Measurements from ENCODE around the gene TAF6.
"Not testable (repeated sequence)": the region's sequence is repeated elsewhere in the genome, so short reads cannot be mapped to it uniquely, and the experiment has no call there.

TAF6 gene

DNA sequence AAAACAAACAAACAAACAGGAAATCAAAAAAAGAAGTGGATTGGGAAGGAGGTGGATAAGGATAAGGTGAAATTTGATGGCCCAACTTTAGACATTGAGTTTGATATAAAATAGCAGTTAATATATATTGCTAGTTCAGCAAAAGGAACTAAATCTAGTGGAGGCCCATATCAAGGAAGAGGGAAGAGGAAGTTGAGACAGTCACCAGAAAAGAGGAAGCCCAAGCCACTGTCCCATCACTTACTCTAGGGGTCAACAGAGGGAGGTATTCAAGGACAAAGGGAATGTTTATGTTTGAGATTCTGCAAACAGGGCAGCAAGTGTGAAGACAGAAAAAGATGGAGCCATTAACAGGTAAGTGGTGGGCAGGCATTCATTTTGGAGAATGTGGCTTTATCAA, 33.2 kb upstream of the TAF6 start:
- DNase-seq, result peak; percentile 78

DNA sequence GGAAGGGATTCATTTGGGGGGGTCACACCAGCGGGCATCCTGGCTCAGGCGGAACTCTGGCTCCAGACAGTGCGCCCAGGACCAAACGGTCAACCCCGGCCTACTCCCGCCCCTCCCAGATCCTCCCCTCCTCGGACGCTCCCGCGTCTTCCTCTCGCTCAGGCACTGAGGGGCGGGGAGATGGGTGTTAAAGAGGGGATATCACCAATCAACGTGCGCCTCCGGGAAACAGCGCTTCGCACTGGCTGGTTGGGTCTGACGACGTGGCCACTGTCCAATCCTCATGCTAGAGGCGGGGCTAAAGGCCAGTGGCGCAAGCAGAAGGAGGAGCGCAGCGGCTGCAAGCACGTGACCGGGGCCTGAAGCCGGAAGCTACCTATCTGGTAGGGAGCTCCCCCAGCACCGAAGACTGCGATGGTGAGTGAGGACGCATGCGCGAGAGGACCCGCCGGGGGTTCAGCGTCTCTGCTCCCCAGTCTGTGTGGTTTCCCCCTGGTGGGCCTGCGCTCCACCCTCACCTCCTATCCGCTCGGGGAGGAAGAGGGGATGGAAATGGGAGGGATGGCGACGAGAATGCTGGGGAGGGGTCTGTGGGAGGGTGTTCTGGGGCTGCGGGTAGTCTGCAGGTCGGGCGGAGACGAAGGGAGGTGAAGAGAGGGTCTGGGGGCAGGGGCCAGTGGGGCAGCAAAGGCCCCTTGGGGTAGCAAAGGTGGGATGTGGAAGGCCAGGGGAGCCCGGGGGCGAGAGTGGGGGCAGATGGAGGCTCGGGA, 29.6 kb upstream of the TAF6 start, which contains the start of gene LAMTOR4:
Gene LAMTOR4, plus strand, starts transcription at position 360 of the 770 bp plus-strand sequence. Its CDS starts 55 bp downstream, at position 415.
- DNase-seq, result peak; percentile 99

DNA sequence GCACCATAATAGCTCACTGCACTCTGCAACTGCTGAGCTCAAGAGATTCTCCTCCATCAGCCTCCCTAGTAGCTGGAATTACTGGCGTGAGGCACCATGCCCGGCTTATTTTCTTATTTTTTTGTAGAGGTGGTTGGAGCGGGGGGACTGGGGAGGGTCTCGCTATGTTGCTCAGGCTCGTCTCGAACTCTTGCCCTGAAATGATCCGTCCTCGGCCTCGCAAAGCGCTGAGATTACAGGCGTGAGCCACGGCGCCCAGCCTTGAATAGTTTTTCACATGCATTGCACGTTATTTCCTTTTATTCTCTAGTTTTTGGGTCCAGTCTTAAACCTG, 29.0 kb upstream of the TAF6 start:
- no peak for DNase-seq

DNA sequence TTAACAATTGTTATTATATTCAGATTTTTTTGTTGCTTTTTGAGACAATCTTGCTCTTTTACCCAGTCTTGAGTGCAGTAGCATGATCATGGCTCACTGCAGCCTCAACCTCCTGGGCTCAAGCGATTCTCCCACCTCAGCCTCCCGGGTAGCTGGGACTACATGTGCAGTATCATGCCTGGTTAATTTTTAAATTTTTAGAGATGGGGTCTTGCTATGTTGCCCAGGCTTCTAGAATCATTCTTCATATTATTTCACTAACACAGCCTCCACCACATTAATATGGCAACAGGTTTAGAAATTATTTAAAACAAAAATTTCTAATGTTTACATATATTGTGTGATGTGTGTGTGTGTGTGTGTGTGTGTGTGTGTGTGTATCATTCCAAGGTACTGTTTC, 28.1 kb upstream of the TAF6 start:
- DNase-seq, result no peak

DNA sequence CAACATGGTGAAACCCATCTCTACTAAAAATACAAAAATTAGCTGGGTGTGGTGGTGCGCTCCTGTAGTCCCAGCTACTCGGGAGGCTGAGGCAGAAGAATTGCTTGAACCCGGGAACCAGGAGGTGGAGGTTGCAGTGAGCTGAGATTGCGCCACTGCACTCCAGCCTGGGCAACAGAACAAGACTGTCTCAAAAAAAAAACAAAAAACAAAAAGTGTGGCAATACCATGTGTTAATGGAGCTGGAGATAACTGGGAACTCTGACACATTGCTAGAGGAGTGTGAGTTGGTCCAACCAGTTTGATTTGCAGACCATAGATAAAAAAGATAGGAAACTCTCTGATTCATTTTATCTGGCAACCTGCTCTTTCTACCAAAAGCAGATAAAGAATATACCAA, 27.2 kb upstream of the TAF6 start:
- DNase-seq, result peak; percentile 31

DNA sequence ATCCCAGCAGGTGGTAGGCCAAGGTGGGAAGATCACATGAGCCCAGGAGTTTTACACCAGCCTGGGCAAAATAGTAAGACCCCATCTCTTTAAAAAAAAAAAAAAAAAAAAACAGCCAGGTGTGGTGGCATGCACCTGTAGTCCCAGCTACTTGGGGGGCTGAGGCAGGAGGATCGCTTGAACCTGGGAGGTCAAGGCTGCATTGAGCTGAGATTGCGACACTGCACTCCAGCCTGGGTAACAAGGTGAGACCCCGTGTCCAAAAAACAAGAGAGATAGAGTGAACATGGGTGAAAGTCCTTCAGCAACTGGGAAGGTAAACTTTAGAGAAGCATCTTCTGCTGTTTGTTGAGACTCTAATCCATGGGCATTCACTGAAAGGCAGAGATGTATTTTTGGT, 23.3 kb upstream of the TAF6 start:
- no peak for DNase-seq

DNA sequence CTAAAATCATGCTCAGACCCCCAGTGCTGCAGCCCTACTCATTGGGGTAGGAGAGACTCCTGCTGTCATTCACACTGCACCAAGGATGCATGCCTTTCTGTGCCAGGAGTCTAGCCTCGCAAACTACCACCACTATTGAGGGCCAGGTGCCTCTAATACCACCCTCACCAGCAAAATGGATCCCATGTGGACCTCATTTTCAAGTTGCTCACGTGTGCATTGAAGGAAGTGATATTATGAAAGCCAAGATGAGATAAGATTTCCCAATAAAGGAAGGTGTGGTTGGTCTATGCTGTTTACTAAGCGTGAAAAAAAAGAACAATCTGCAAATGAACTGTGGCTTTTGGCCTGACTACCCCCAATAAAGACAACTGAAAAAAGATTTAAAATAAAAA, 22.4 kb upstream of the TAF6 start:
- peak; percentile 54 for DNase-seq

DNA sequence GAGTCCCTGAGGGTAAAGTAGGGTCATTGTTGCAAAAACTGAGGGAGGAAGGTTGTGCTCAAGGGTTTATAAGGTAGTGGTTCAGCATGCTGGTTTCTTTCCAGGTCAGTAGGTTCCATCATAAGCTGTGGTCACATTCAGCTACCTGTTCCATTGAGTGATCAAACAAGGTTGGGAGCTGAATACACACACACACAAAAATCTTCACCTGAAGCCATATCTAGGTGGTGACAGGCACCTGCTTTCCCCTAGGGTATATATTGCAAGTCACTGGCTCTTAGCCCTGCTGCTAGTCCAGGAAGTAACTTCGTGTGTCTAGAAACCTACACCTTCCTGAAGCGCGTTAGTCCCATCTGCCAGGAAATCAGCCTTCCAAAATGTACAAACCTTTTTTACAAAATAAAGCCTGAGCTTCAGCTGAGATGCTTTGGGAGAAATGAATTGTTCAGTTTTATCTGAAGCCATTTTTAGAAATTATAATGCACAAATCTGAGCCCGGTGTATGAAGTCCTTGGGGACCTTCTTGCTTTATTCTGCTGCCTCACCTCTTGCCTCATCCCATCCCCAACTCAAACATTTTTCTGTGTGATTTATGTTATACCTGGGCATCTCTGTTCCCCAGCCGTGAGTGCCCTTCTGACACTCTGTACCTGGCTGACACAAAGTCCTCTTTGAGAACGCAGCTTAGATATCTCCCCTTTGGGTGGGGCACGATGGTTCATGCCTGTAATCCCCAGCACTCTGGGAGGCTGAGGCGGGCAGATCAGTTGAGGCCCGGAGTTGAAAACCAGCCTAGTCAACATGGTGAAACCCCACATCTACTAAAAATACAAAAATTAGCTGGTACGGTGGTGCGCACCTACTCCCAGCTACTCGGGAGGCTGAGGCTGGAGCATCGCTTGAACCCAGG, 18.9 kb upstream of the TAF6 start:
- DNase-seq, result no peak

DNA sequence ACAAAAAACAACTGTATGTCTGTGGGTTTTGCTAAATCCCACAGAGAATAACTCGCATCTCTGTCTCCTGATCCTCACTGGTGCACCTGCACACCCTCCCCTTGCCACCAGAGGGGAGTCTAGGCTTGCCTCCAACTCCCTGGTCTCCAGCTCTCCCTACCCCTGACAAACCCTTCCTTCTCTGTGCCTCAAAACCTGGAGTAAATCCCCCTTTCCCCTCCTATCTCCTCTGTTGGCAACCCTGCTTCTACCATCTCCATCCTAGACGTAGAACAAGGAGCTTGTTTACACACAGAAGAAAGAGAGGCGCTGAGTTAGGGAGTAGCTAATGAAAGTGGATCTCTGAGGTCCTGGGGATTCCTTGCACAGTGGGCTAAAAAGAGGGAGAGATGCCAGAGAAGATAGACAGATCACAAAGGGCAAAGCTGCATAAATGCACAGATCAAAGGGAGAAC, 13.6 kb upstream of the TAF6 start:
- peak; percentile 64 for DNase-seq

DNA sequence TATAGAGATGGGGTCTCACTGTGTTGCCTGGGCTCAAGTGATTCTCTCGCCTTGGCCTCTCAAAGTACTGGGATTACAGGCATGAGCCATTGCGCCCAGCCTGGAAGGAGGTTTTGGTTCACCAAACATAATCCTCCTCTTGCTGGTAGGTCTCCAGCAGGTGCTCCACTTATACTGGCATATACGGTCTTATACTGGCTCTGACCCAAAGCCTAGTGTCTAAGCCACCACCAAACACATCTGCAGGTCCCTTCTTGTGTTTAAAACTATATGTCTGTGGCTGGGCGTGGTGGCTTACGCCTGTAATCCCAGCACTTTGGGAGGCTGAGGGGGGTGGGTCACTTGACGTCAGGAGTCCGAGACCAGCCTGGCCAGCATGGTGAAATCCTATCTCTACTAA, 13.0 kb upstream of the TAF6 start:
- DNase-seq, result no peak

DNA sequence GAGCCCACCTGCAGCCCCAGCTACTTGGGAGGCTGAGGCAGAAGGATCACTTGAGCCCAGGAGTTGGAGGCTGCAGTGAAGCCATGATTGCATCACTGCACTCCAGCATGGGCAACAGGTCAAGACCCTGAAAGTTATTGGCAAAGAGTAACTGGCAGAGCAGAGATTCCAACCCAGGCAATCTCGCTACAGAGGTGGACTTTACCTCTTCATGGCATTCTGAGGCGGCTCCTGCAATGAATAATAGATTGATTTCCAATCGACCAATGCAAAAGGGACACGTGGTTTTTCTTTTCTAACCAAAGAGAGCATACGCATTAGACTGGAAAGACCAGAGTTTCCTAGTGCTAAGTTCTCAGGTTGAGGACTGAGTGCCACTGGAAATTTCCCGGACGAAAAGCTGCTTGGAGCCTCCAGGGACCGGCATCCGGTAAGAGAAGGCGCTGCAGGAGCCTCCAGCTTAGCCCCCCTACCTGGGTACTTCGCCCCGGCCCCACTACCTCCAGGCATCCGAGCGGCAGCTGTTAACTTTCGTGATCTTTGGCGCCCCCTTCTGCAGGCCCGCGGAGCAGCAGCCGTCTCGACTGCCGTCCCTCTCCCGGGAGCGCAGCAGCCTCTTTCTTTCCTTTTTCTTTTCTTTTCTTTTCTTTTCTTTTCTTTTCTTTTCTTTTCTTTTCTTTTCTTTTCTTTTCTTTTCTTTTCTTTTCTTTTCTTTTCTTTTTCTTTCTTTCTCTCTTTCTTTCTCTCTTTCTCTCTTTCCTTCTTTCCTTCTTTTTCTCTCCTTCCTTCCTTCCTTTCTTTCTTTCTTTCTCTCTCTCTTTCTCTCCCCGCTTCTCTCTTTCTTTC, 11.7 kb upstream of the TAF6 start:
- DNase-seq, result peak; percentile 64

DNA sequence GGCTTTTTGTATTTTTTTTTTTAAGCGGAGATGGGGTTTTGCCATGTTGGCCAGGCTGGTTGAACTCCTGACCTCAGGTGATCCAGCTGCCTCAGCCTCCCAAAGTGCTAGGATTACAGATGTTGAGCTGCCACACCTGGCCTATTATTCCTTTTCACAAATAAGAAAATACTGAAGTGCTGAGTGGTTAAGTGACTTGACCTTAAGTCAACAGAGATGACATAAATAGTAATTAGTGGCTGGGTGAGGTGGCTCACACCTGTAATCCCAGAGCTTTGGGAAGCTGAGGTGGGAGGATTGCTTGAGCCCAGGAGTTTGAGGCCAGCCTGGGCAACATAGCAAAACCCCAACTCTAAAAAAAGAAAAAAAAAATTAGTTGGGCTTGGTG, 11.1 kb upstream of the TAF6 start:
- DNase-seq, result not testable (repeated sequence)

DNA sequence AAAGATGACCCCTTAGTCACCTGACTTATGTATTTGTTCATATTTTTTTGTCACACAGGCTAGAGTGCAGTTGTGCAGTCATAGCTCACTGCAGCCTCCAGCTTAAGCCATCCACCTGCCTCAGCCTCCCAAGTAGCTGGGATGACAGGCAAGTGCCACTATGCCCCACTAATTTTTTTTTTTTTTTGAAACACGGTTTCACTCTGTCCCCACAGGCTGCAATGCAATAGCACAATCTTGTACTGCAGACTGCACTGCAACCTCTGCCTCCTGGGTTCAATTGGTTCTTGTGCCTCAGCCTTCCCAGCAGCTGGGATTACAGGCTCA, 9.4 kb upstream of the TAF6 start:
- no peak for DNase-seq

DNA sequence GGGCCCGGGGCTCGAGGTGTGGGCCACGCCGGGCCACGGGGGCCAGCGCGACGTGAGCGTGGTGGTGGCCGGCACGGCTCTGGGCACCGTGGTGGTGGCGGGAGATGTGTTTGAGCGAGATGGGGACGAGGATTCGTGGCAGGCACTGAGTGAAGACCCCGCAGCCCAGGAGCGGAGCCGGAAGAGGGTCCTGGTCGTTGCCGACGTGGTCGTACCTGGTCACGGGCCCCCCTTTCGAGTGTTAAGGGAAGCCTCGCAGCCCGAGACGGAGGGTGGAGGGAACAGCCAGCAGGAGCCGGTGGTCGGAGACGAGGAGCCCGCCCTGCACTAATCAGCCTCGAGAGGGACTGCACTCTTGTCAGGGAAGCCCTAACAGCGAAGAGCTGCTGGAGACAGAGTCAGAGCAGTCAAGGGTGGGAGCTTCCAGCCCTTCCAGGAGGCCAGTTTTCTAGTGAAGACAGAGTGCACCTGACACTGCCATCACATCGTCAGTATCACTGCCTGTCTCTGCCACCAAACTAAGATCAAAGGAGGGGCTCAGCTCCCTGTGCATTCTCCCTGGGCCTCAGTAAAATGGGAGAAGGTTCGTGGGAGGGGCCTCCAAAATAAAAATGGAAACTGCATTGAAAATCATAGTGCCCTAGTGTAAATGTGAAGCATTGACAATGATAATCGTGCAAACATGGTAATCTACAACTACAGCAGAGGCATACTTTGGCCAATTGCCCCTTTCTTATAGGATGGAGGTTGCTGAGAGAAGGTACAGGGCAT, 8.9 kb upstream of the TAF6 start:
- DNase-seq, result no peak

DNA sequence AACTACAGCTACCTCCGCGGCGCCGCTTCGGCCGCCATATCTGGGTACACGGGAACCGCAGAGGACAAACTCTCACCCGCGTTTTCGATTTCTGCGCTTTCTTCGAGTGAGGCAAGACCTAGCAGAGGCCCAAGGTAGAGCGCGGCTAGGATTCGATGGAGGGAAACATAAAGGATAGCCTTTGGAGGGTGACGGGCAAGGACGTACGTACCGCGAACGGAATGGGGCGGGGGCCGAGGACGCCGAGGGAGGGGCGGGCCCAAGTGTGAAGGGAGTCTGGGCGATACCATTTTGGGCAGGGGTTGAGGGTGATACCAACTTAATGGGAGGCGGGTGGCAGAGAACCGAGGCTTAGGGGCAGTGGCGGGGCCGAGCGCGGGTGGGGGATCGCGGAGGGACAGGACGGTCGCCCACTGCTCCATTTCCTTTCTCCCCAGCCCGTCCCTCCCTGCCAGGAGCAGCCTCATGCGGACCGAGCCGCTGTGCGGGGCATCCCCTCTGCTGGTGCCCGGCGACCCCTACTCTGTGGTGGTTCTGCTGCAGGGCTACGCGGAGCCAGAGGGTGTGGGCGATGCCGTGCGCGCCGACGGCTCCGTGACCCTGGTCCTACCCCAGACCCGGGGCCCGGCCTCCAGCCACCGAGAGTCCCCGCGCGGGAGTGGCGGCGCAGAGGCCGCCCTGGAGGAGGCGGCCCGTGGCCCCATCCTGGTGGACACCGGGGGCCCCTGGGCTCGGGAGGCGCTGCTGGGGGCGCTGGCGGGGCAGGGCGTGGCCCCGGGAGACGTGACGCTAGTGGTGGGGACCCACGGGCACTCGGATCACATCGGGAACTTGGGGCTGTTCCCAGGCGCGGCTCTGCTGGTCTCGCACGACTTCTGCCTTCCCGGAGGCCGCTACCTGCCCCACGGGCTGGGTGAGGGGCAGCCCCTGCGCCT, 8.0 kb upstream of the TAF6 start, which contains the start of gene MBLAC1:
Gene MBLAC1, plus strand, starts transcription at position 37 of the 935 bp plus-strand sequence. Its CDS starts 429 bp downstream, at position 466.
- DNase-seq, result peak; percentile 82

DNA sequence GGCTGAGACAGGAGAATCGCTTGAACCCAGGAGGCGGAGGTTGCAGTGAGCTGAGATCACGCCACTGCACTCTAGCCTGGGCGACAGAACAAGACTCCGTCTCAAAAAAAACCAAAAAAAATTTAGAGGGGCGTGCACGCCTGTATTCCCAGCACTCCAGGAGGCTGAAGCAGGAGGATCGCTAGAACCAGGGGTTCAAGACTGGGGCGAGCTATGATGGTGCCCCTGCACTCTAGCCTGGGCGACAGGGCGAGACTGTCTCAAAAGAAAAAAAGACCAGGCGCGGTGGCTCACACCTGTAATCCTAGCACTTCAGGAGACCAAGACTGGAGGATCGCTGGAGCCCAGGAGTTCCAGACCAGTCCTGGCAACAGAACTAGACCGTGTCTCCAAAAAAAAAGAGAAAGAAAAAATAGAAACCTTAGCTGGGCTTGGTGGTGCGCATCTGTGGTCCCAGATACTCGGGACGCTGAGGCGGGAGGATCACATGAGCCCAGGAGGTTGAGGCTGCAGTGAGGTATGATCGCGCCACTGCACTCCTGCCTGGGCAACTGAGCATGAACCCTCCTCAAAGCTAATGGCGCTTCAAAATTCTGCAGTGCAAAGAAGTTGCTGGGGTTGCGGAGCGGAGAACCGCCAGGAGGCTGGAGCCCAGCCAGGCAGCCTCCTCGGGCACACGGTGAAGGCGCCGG, 7.2 kb upstream of the TAF6 start:
- no peak for DNase-seq

DNA sequence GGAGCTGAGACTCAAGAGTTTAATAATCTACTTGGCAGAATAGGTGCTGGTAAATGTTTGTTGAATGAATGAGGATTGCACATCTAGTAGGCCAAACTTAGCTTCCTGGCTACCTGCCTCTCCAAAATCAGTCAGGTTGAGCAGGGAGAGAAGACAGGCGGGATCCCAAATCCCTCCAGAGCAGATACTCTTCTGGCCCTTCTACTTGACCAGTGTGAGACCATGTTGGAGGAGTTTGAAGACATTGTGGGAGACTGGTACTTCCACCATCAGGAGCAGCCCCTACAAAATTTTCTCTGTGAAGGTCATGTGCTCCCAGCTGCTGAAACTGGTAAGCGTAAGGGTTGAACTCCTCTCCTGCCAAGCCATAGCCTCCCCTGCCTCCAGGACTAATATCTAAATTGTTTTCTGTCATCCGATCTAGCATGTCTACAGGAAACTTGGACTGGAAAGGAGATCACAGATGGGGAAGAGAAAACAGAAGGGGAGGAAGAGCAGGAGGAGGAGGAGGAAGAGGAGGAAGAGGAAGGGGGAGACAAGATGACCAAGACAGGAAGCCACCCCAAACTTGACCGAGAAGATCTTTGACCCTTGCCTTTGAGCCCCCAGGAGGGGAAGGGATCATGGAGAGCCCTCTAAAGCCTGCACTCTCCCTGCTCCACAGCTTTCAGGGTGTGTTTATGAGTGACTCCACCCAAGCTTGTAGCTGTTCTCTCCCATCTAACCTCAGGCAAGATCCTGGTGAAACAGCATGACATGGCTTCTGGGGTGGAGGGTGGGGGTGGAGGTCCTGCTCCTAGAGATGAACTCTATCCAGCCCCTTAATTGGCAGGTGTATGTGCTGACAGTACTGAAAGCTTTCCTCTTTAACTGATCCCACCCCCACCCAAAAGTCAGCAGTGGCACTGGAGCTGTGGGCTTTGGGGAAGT, 5.4 kb upstream of the TAF6 start:
- DNase-seq, result no peak

DNA sequence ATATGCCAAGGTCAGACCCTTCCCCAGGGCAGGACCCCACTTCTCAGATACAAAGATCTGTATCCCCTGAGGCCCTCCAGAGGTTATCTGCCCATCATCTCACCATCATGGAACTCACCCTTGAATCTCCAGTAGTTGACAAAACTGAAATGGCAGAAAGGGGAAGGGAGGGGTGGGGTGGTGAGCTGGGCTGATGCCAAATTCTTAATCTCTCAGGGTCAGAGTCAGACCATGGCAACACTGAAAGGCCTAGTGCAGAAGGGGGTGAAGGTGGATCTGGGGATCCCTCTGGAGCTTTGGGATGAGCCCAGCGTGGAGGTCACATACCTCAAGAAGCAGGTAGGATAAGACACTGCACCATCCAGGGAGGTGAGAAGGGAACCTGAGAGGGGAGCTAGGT, 3.4 kb upstream of the TAF6 start:
- no peak for DNase-seq

DNA sequence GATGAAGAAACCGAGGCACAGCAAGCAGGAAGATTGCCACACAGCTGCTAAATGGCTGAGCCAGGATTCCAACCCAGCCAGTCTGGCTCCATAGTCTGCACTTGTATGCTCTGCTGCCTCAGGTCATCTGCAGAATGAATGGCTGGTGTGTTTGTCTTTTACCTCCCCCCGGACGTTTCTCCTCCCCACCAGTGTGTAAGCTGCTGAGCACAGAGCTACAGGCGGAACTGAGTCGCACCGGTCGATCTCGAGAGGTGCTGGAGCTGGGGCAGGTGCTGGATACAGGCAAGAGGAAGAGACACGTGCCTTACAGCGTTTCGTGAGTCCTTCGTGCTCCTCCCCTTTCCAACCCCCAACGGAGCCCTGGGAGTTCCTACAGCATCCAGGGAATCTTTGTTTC, 2.9 kb upstream of the TAF6 start:
- DNase-seq, result no peak

DNA sequence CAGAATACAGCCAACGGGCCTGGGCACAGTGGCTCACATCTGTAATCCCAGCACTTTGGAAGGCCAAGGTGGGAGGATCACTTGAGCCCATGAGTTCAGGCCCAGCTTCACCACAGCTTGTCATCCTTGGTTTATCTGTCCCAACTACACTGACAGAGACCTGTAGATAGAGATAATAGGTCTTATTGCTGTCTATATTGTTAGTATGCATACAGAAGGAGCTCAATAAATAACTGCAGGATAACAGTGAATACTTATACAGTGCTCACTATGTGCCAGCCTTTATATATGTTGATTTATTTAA, 1.5 kb upstream of the TAF6 start:
- DNase-seq, result no peak

All from inflammatory macrophage treated with lipopolysaccharide for 4 hours (primary cell).